Epithelial cell of esophagus (primary cell): ENCODE data around the gene PIP5KL1.

Source experiments
- DNase-seq: peaks from one replicate; pipeline ENCODE4 v3.0.0; 2010; ENCODE audit warnings: low read depth
- H3K4me3 ChIP-seq: 2 replicates; pipeline ENCODE4 v1.5.1; 2011; ENCODE audit warnings: mild to moderate bottlenecking, low read length, control low read depth
- CTCF ChIP-seq: IDR thresholded peaks from 2 replicates; pipeline ENCODE4 v1.5.1; 2011; ENCODE audit warnings: low read depth, mild to moderate bottlenecking, low read length, control low read depth, inconsistent platforms; ENCODE audit not compliant: insufficient read depth; ENCODE audit errors: missing control alignments

Gene PIP5KL1

GRCh38 chr9:127943731-127944144, 13.2 kb upstream of the PIP5KL1 start:
- peak; percentile 81 for DNase-seq
- no peak overlapping the region for H3K4me3 ChIP-seq
- peak; percentile 88 for TF ChIP-seq CTCF

DNA sequence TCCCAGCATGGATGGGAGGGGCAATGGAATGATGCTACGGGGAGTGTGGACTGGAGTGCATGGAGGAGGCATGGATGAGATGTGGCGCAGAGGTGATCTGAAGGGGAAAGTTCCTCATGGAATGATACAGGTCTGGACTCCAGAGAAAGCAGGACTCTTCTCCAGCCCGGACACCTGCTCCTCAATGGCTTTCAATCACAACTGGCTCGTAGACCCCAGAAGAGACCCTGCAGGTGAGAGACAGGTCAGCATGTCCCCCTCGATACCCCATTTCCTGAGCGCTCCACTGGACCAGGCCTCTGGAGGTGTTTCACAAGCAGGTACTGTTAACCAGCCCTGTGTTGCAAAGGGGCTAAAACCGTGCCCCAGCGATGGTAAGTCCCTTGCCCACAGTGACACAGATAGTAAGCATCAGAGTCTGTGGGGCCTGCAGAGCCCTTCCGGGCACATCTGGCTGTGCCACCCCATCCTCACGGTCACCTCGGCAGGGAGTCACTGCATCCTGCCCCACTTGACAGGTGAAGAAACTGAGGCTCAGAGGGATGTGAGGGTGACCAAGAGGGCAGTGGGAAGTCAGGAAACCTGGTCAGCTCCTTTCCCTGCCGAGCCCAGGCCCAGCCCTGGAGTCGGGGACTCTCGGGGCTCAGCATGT, 12.6 kb upstream of the PIP5KL1 start:
- TF ChIP-seq CTCF = no peak
- no peak overlapping the region for H3K4me3 ChIP-seq
- no peak for DNase-seq

GRCh38 chr9:127942216-127943010, 11.8 kb upstream of the PIP5KL1 start:
- peak; percentile 78 for TF ChIP-seq CTCF
- peak; percentile 68 for DNase-seq
- H3K4me3 ChIP-seq = no peak overlapping the region

DNA sequence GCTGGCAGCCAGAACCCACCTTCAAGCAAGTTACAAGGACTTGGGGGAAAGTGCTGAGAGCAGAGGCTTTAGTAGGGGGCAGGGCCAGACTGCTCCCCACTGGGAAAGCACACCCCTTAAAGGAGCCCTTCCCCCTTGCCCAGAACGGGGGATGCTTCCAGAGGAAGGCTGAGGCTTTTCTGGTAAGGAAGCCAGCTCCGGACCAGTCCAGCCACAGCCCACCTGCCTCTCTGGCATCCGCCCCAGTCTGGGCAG, 11.3 kb upstream of the PIP5KL1 start:
- DNase-seq = no peak
- no peak for TF ChIP-seq CTCF
- no peak overlapping the region for H3K4me3 ChIP-seq

GRCh38 chr9:127941062-127941960, 10.7 kb upstream of the PIP5KL1 start:
- TF ChIP-seq CTCF = no peak
- no peak for DNase-seq
- H3K4me3 ChIP-seq = no peak overlapping the region

- DNase-seq = no peak
- no peak overlapping the region for H3K4me3 ChIP-seq
- TF ChIP-seq CTCF = no peak
Observed at GRCh38 chr9:127940593-127940992, 10.0 kb upstream of the PIP5KL1 start.
